SU-DHL-6 (cell line): ENCODE data around the gene TOGARAM2.

Source experiments
- H2AFZ ChIP-seq: fragments of 200-600 bp; sonication (generic); 2 replicates; pipeline ENCODE4 v1.6.1; 2014; ENCODE audit warnings: low read depth, mild to moderate bottlenecking, moderate library complexity, mixed read lengths, antibody characterized with exemption, low read length; ENCODE audit not compliant: severe bottlenecking
- H3F3A ChIP-seq: fragments of 200-600 bp; shearing (Covaris generic); 2 replicates; pipeline ENCODE4 v1.6.0; 2016; ENCODE audit warnings: antibody characterized with exemption, mild to moderate bottlenecking; ENCODE audit not compliant: insufficient read depth
- H3K27ac ChIP-seq: fragments of 200-600 bp; sonication (generic); 2 replicates; pipeline ENCODE4 v1.5.1; 2016; ENCODE audit warnings: low read depth, mild to moderate bottlenecking, low read length, moderate library complexity, mixed read lengths
- H3K27me3 ChIP-seq: fragments of 200-600 bp; sonication (generic), shearing (Covaris generic); 2 replicates; pipeline ENCODE4 v1.6.0; 2014; ENCODE audit warnings: mild to moderate bottlenecking, low read length
- H3K36me3 ChIP-seq: fragments of 200-600 bp; sonication (generic); 2 replicates; pipeline ENCODE4 v1.6.1; 2014; ENCODE audit warnings: mild to moderate bottlenecking, low read length, mixed read lengths
- H3K4me2 ChIP-seq: fragments of 300-600, 200-600 bp; shearing (Covaris generic), sonication (generic); 2 replicates; pipeline ENCODE4 v1.6.0; 2014; ENCODE audit warnings: low read length, low read depth, mild to moderate bottlenecking; ENCODE audit not compliant: poor library complexity, severe bottlenecking
- H3K4me3 ChIP-seq: fragments of 200-600 bp; sonication (generic); 2 replicates; pipeline ENCODE4 v1.5.1; 2014; ENCODE audit warnings: antibody characterized with exemption, low read length, mild to moderate bottlenecking, mixed read lengths; ENCODE audit not compliant: insufficient read depth, poor library complexity, severe bottlenecking
- H3K79me2 ChIP-seq: fragments of 200-600 bp; sonication (generic); 2 replicates; pipeline ENCODE4 v1.6.1; 2014; ENCODE audit warnings: mild to moderate bottlenecking, low read length, moderate library complexity; ENCODE audit not compliant: insufficient read depth
- H3K9ac ChIP-seq: fragments of 200-600 bp; sonication (generic); 2 replicates; pipeline ENCODE4 v1.7.0; 2014; ENCODE audit warnings: mild to moderate bottlenecking, low read length
- H3K9me2 ChIP-seq: fragments of 200-600 bp; sonication (generic); replicated peaks from 2 replicates; pipeline ENCODE4 v1.6.1; 2014; ENCODE audit warnings: low read length; ENCODE audit not compliant: insufficient read depth
- H3K9me3 ChIP-seq: fragments of 200-600 bp; sonication (generic); 2 replicates; pipeline ENCODE4 v1.6.1; 2014; ENCODE audit warnings: low read length, mixed read lengths; ENCODE audit not compliant: insufficient read depth
- H4K20me1 ChIP-seq: fragments of 200-600 bp; sonication (generic); 2 replicates; pipeline ENCODE4 v1.6.1; 2014; ENCODE audit warnings: low read depth, mild to moderate bottlenecking, antibody characterized with exemption, low read length, moderate library complexity, mixed read lengths
- EZH2phosphoT487 ChIP-seq: fragments of 200-600 bp; sonication (generic), shearing (Covaris generic); conservative IDR thresholded peaks from 2 replicates; pipeline ENCODE4 v1.6.1; 2018; ENCODE audit warnings: mild to moderate bottlenecking, antibody characterized with exemption, low read length, moderate library complexity, mixed read lengths
- TF ChIP-seq, protein P1 (sequence below): fragments of 200-600 bp; sonication (generic); IDR thresholded peaks from one replicate; pipeline ENCODE4 v1.5.1; 2017; ENCODE audit warnings: antibody characterized with exemption, mild to moderate bottlenecking, low read length, moderate library complexity; ENCODE audit not compliant: insufficient read depth, poor library complexity, severe bottlenecking

Gene TOGARAM2

GRCh38 chr2:28981620-28982376 lies 700 bp downstream of the TOGARAM2 start:
- TF ChIP-seq, protein P1, sequence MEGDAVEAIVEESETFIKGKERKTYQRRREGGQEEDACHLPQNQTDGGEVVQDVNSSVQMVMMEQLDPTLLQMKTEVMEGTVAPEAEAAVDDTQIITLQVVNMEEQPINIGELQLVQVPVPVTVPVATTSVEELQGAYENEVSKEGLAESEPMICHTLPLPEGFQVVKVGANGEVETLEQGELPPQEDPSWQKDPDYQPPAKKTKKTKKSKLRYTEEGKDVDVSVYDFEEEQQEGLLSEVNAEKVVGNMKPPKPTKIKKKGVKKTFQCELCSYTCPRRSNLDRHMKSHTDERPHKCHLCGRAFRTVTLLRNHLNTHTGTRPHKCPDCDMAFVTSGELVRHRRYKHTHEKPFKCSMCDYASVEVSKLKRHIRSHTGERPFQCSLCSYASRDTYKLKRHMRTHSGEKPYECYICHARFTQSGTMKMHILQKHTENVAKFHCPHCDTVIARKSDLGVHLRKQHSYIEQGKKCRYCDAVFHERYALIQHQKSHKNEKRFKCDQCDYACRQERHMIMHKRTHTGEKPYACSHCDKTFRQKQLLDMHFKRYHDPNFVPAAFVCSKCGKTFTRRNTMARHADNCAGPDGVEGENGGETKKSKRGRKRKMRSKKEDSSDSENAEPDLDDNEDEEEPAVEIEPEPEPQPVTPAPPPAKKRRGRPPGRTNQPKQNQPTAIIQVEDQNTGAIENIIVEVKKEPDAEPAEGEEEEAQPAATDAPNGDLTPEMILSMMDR: no peak
- TF ChIP-seq EZH2phosphoT487: no peak
- Histone ChIP-seq H4K20me1 (no peaks in the 10 kb centered on the region), H3K36me3 (no peaks in the 10 kb centered on the region), H3K4me3 (no peak overlapping the region), H3K4me2 (no peak overlapping the region), H3K27me3 (no peaks in the 10 kb centered on the region), H2AFZ (no peak overlapping the region), H3K9ac (no peak overlapping the region), H3K27ac (no peak overlapping the region), H3K9me3 (no peaks in the 10 kb centered on the region), H3F3A (no peaks in the 10 kb centered on the region), H3K79me2 (no peaks in the 10 kb centered on the region), H3K9me2 (no peaks in the 10 kb centered on the region)

- H3K9me2 ChIP-seq: no peaks in the 10 kb centered on the region
- H3K9ac ChIP-seq: no peak overlapping the region
- no peak overlapping the region for H2AFZ ChIP-seq
- H3K4me3 ChIP-seq: no peak overlapping the region
- H3K79me2 ChIP-seq: no peaks in the 10 kb centered on the region
- no peaks in the 10 kb centered on the region for H3K9me3 ChIP-seq
- no peaks in the 10 kb centered on the region for H3F3A ChIP-seq
- no peak overlapping the region for H3K27ac ChIP-seq
- no peaks in the 10 kb centered on the region for H3K27me3 ChIP-seq
- H3K36me3 ChIP-seq: no peaks in the 10 kb centered on the region
- no peak overlapping the region for H3K4me2 ChIP-seq
- TF ChIP-seq EZH2phosphoT487: no peak
- no peaks in the 10 kb centered on the region for H4K20me1 ChIP-seq
Measured at GRCh38 chr2:28982381-28982950, 1.4 kb downstream of the TOGARAM2 start.

- no peak overlapping the region for H3K4me2 ChIP-seq
- no peaks in the 10 kb centered on the region for H3K79me2 ChIP-seq
- H3K27ac ChIP-seq: no peak overlapping the region
- no peak for TF ChIP-seq EZH2phosphoT487
- TF ChIP-seq, protein P1: no peak
- no peak overlapping the region for H3K9ac ChIP-seq
- H3F3A ChIP-seq: no peaks in the 10 kb centered on the region
- no peaks in the 10 kb centered on the region for H3K36me3 ChIP-seq
- no peaks in the 10 kb centered on the region for H3K9me2 ChIP-seq
- H3K4me3 ChIP-seq: no peak overlapping the region
- no peak overlapping the region for H2AFZ ChIP-seq
- no peaks in the 10 kb centered on the region for H4K20me1 ChIP-seq
- no peaks in the 10 kb centered on the region for H3K9me3 ChIP-seq
- H3K27me3 ChIP-seq: no peaks in the 10 kb centered on the region
Measured at GRCh38 chr2:28986429-28986828, 5.3 kb downstream of the TOGARAM2 start.

DNA sequence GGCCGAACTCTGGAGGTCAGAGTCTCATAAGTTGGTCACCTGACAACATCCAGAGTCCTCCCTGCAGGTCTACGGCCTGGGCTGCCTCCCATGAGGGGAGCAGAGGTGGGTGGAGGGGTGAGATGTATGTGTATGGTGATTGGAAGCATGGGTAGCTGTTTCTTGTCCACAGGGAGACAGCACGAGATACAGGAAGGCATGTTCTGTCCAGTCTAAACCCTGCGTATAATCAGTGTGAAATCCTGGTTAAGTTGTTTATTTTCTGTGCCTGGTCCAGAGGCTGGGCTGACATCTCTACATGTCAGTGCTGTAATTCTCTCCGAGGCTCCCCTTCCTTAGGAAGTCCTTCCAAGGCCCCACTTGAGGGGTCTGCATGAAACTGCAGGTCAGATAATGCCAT lies 8.9 kb downstream of the TOGARAM2 start:
- no peaks in the 10 kb centered on the region for H3K79me2 ChIP-seq
- H3K4me2 ChIP-seq: no peak overlapping the region
- TF ChIP-seq EZH2phosphoT487: no peak
- TF ChIP-seq, protein P1: no peak
- H3F3A ChIP-seq: no peaks in the 10 kb centered on the region
- no peak overlapping the region for H3K9ac ChIP-seq
- no peak overlapping the region for H2AFZ ChIP-seq
- H3K27me3 ChIP-seq: no peaks in the 10 kb centered on the region
- H3K9me3 ChIP-seq: no peaks in the 10 kb centered on the region
- H3K9me2 ChIP-seq: no peaks in the 10 kb centered on the region
- H3K36me3 ChIP-seq: no peaks in the 10 kb centered on the region
- no peak overlapping the region for H3K4me3 ChIP-seq
- no peaks in the 10 kb centered on the region for H4K20me1 ChIP-seq
- H3K27ac ChIP-seq: no peak overlapping the region
